Fibroblast of lung (primary cell): ENCODE results near the gene NMUR2. TPM values are rescaled to one million over a fixed set of nuclear protein-coding genes. Genes with fewer than 3 reads are reported as not detected.

Experiments used
- DNase-seq, 2 donors: peaks; one replicate each; pipeline versions ENCODE4 v3.0.0 to v3.0.0-alpha.2; 2010; ENCODE audit warnings: low read depth in 2 of 2
- H2AFZ ChIP-seq: 2 replicates; pipeline ENCODE4 v1.5.1; 2012; ENCODE audit warnings: low read length, control low read depth, inconsistent platforms
- H3K27ac ChIP-seq: 2 replicates; pipeline ENCODE4 v1.5.1; 2011; ENCODE audit warnings: low read length, control low read depth; ENCODE audit not compliant: insufficient read depth
- H3K27me3 ChIP-seq: 2 replicates; pipeline ENCODE4 v1.5.1; 2011; ENCODE audit warnings: mild to moderate bottlenecking, low read length; ENCODE audit not compliant: control insufficient read depth, insufficient read depth
- H3K36me3 ChIP-seq: 2 replicates; pipeline ENCODE4 v1.5.1; 2011; ENCODE audit warnings: low read length; ENCODE audit not compliant: control insufficient read depth, insufficient read depth
- H3K4me1 ChIP-seq: 2 replicates; pipeline ENCODE4 v1.5.1; 2011; ENCODE audit warnings: low read length; ENCODE audit not compliant: control insufficient read depth, insufficient read depth; ENCODE audit errors: extremely low read depth
- H3K4me2 ChIP-seq: 2 replicates; pipeline ENCODE4 v1.5.1; 2011; ENCODE audit warnings: low read length, control low read depth; ENCODE audit not compliant: insufficient read depth; ENCODE audit errors: extremely low read depth
- H3K4me3 ChIP-seq, 4 experiments: fragments of 200-600 bp in 1 of 4; sonication (generic) in 1 of 4; replicated peaks in 1 of 4; 2 replicates each; pipeline ENCODE4 v1.5.1; 2011 to 2016; ENCODE audit warnings: low read length in 4 of 4, low read depth in 3 of 4, mild to moderate bottlenecking in 3 of 4, control low read depth in 2 of 4, inconsistent platforms in 1 of 4, mixed read lengths in 1 of 4; ENCODE audit not compliant: insufficient read depth in 1 of 4; ENCODE audit errors: control extremely low read depth in 1 of 4
- H3K79me2 ChIP-seq: 2 replicates; pipeline ENCODE4 v1.5.1; 2012; ENCODE audit warnings: mild to moderate bottlenecking, low read length, inconsistent platforms; ENCODE audit not compliant: control insufficient read depth, insufficient read depth
- H3K9ac ChIP-seq: 2 replicates; pipeline ENCODE4 v1.5.1; 2011; ENCODE audit warnings: mild to moderate bottlenecking, low read length, control low read depth; ENCODE audit not compliant: insufficient read depth
- H3K9me3 ChIP-seq: 2 replicates; pipeline ENCODE4 v1.5.1; 2012; ENCODE audit warnings: low read depth, low read length; ENCODE audit not compliant: control insufficient read depth, insufficient read depth
- H4K20me1 ChIP-seq: 2 replicates; pipeline ENCODE4 v1.5.1; 2011; ENCODE audit warnings: low read length; ENCODE audit not compliant: control insufficient read depth, insufficient read depth; ENCODE audit errors: extremely low read depth
- CTCF ChIP-seq, 2 donors: IDR thresholded peaks in 1 of 2; conservative IDR thresholded peaks in 1 of 2; 1 replicate in 1 of 2; 2 replicates in 1 of 2; pipeline ENCODE4 v1.5.1; 2011 to 2012; ENCODE audit warnings: low read length in 2 of 2, control low read depth in 1 of 2, inconsistent platforms in 1 of 2, low read depth in 1 of 2, mild to moderate bottlenecking in 1 of 2
- EZH2 ChIP-seq: IDR thresholded peaks from 2 replicates; pipeline ENCODE4 v1.5.1; 2012; ENCODE audit warnings: low read length, control low read depth, mild to moderate bottlenecking; ENCODE audit errors: missing control alignments
- polyA plus RNA-seq, 2 donors: library from polyadenylated mRNA; depleted of rRNA in 1 of 2; stranded (reverse) in 1 of 2; unstranded in 1 of 2; fragments of >200 nt; gene quantifications; 2 replicates each; pipeline ENCODE4 v1.2.1, GENCODE V29; 2011 to 2012; ENCODE audit warnings: missing spikeins in 1 of 2
- total RNA-seq: library from RNA; depleted of rRNA; stranded (reverse); fragments of >200 nt; gene quantifications from 2 replicates; pipeline ENCODE4 v1.2.1, GENCODE V29; 2014

Gene NMUR2
- total and polyA plus RNA-seq, 2 donors (not counting 1 experiment from before 2014, with no cell fraction given), result not detected

DNA sequence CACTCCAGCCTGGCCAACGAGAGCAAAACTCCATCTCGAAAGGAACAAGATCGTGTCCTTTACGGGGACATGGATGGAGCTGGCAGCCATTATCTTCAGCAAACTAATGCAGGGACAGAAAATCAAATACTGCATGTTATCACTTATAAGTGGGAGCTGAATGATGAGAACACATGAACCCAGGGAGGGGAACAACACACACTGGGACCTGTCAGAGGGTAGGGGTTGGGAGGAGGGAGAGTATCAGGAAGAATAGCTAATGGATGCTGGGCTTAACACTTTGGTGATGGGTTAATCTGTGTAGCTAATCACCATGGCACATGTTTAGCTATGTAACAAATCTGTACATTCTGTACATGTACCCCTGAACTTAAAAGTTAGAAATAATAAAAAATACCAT lies 40.9 kb downstream of the NMUR2 start:
- H3K36me3 ChIP-seq, result no peaks in the 10 kb centered on the region
- no peak overlapping the region for H2AFZ ChIP-seq
- H3K4me3 ChIP-seq, result no peak overlapping the region
- no peaks in the 10 kb centered on the region for H3K9me3 ChIP-seq
- TF ChIP-seq CTCF (conservative IDR thresholded peaks at IDR 0.05 in 1 of 2, IDR thresholded peaks at IDR 0.05 in 1 of 2; ENCODE audit: low read depth in 1 of 2, low read length in 2 of 2), result no peak
- no peak for TF ChIP-seq EZH2
- DNase-seq, result no peak
- H3K27ac ChIP-seq, result no peak overlapping the region
- no peaks in the 10 kb centered on the region for H3K4me1 ChIP-seq
- no peak overlapping the region for H3K9ac ChIP-seq
- no peak overlapping the region for H3K4me2 ChIP-seq
- no peaks in the 10 kb centered on the region for H4K20me1 ChIP-seq
- no peaks in the 10 kb centered on the region for H3K79me2 ChIP-seq
- no peaks in the 10 kb centered on the region for H3K27me3 ChIP-seq

DNA sequence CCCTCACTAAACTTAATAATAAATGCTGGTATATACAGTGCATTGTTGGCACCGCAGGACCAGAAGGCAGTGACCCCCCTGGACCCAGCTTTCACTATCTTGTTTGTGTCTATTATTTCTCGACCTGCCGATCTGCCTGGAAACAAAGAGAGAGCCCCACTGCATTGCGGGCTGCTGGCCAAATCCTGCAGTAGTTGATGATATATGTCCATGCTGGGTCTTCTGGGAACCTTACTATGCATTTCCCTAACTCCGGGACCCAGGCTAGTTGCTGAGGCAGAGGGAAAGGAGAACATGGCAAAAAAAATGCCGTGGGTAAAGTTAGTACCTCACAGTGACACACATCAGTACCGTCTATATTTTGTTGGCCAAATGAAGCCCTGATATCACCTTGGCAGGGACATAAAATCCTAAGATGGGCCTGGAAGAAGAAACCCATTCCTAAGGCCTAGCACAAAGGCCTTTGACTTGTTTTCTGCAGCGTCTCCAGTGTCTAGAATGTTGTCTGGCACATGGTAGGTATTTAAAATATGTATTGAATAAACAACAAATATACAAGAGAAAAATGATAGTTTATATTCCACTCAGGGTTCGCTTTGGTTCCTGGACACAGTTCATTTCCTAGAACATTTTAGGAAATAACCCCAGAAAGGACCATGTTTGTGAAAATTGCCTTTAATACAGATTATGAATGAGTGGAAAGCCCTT lies 46.1 kb downstream of the NMUR2 start:
- no peaks in the 10 kb centered on the region for H3K36me3 ChIP-seq
- TF ChIP-seq CTCF (conservative IDR thresholded peaks at IDR 0.05 in 1 of 2, IDR thresholded peaks at IDR 0.05 in 1 of 2; ENCODE audit: low read depth in 1 of 2, low read length in 2 of 2) (no peak), EZH2 (no peak)
- H3K27me3 ChIP-seq, result no peaks in the 10 kb centered on the region
- H3K9ac ChIP-seq, result no peak overlapping the region
- H2AFZ ChIP-seq, result no peak overlapping the region
- DNase-seq, result no peak
- no peak overlapping the region for H3K27ac ChIP-seq
- no peaks in the 10 kb centered on the region for H3K4me1 ChIP-seq
- no peaks in the 10 kb centered on the region for H3K9me3 ChIP-seq
- H3K79me2 ChIP-seq, result no peaks in the 10 kb centered on the region
- no peak overlapping the region for H3K4me2 ChIP-seq
- no peaks in the 10 kb centered on the region for H4K20me1 ChIP-seq
- no peak overlapping the region for H3K4me3 ChIP-seq

GRCh38 chr5:152356506-152356905 lies 48.6 kb downstream of the NMUR2 start:
- Histone ChIP-seq H3K4me2 (no peak overlapping the region), H3K27ac (no peak overlapping the region), H2AFZ (no peak overlapping the region), H3K4me3 (no peak overlapping the region), H3K4me1 (no peaks in the 10 kb centered on the region), H4K20me1 (no peaks in the 10 kb centered on the region), H3K9ac (no peak overlapping the region), H3K36me3 (no peaks in the 10 kb centered on the region), H3K27me3 (no peaks in the 10 kb centered on the region), H3K79me2 (no peaks in the 10 kb centered on the region), H3K9me3 (no peaks in the 10 kb centered on the region)
- TF ChIP-seq EZH2 (no peak), CTCF (conservative IDR thresholded peaks at IDR 0.05 in 1 of 2, IDR thresholded peaks at IDR 0.05 in 1 of 2; ENCODE audit: low read depth in 1 of 2, low read length in 2 of 2) (no peak)
- DNase-seq, result no peak
